GM12892 (cell line): Measurements from ENCODE around the gene HOXA4.

Source experiments
- DNase-seq: peaks from one replicate; pipeline ENCODE4 v3.0.0; 2011; ENCODE audit not compliant: insufficient read length
- FAIRE-seq: peaks from 2 replicates; lab custom pipeline; 2011; peaks lifted over from hg19 to GRCh38; lab: Jason Lieb, UNC
- POLR2A ChIP-seq: IDR thresholded peaks from 2 replicates; pipeline ENCODE4 v1.6.1; 2011; ENCODE audit warnings: low read depth, low read length, control low read depth
- POLR2AphosphoS5 ChIP-seq: IDR thresholded peaks from 2 replicates; pipeline ENCODE4 v1.6.1; 2011; ENCODE audit warnings: low read depth, low read length, control low read depth
- TAF1 ChIP-seq: IDR thresholded peaks from 2 replicates; pipeline ENCODE4 v1.6.1; 2011; ENCODE audit warnings: low read depth, mild to moderate bottlenecking, control low read depth, low read length, borderline replicate concordance

HOXA4 gene

DNA sequence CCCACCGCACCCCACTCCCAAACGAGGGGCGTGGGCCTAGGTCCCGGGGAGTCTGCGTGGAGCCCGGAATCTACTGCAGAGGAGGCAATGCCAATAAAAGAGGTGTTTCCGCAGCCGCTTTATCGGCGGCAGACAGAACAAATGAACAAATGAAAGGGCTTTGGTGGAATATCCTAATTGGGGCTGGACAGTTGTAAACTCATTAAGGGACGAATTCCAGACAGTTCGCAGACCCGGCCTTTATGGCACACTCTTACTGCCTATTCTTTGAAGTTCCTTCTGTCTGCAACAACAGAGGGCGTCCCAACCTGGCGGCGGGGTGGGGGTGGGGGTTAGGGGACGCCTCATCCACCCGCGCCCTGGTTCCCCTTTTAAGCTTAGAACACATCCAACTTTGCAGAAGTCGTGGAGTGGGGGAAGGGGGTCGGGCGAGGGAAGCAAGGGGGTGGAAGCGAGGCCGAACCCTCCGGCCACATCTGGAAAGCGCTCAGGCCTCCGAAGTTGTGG is 30.7 kb upstream of the HOXA4 start:
- FAIRE-seq: no peak
- TF ChIP-seq TAF1 (no peak), POLR2AphosphoS5 (no peak), POLR2A (no peak)
- DNase-seq: no peak

- peak; percentile 85 for FAIRE-seq
- TF ChIP-seq POLR2AphosphoS5: no peak
- no peak for TF ChIP-seq POLR2A
- TF ChIP-seq TAF1: no peak
- peak; percentile 87 for DNase-seq
These were observed 30.1 kb upstream of the HOXA4 start for GRCh38 chr7:27160546-27161213.

GRCh38 chr7:27160145-27160545 is 29.6 kb upstream of the HOXA4 start:
- no peak for FAIRE-seq
- TF ChIP-seq POLR2A (no peak), POLR2AphosphoS5 (no peak), TAF1 (no peak)
- no peak for DNase-seq

DNA sequence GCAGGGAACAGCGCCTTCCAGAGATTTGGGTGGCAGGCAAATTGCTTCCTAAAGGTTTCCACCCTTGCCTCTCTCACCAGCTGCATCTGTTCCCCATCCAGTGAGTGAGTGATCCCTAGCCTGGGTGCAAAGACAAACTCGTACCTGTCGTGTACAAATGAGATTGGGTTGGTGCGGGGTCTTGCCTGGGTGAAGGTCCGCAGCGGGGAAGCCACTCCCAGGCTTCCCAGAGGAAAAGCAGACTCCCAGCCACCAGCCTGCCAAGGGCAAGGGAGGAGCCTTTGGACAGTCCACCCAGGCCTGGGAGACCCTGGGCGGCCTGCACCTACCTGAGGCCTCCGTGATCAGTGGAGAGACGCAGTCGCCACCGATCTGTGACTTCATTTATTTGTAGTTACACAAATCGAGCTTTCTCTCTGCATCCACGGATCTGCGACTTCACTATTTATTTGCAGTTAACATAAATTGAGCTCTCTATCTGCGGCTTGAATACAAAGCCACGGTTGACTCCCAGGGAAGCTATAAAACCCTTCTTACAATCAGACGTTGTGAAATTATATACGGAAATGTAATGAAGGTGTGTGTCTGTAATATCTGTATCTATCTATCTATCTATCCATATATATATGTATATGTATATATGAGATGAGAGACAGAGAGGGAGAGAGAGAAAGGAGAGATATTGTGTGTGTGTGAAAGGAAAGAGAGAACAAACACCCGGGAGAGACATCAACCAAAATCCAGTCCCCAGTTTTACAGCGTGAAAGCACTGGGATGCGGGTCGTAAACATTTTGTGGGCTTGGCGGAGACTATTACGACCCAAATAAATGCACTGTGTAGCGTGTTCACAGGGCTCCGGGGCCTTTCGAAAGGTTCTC is 28.9 kb upstream of the HOXA4 start:
- no peak for FAIRE-seq

GRCh38 chr7:27158436-27159265 is 28.1 kb upstream of the HOXA4 start:
- no peak for FAIRE-seq
- DNase-seq: no peak
- TF ChIP-seq TAF1 (no peak), POLR2A (no peak), POLR2AphosphoS5 (no peak)

More for the DNA sequence above, 28.9 kb upstream of the HOXA4 start:
- DNase-seq: no peak
- TF ChIP-seq TAF1: no peak
- TF ChIP-seq POLR2A: no peak
- no peak for TF ChIP-seq POLR2AphosphoS5

DNA sequence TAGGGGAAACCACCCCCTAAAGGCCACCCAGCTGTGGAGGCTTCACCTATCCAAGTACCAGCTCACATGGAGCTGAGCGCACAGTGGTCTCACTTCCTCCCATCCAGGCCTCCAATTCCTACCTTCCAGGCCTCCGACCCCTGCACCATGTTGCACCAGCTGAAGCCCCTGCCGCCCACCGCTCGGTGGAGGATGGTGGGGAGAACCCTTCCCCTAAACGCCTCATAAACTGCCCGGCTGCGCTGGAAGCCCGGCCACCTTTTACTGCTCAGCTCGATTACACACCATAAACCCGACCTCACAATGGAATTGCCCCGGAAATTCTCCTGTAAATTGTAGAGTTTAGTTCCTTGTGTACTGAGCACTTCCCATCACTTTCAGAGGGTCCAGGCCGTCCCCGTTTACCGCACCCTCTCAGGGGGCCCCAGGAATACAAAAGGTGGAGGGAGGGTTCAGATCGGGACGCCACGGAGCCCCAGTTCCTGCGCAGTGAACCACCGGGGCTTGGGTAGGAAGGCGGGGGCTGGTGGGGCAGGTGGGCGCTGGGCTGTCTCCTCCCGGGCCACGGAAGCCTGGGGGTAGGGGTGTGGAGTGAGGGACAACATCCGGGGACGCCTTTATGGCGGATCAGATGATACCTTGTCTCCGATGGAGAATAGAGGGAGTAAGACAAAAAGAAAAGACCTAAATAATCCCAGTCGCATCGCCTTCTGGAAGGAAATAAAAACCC is 27.3 kb upstream of the HOXA4 start:
- TF ChIP-seq POLR2A (no peak), POLR2AphosphoS5 (no peak), TAF1 (no peak)
- no peak for FAIRE-seq
- DNase-seq: no peak

DNA sequence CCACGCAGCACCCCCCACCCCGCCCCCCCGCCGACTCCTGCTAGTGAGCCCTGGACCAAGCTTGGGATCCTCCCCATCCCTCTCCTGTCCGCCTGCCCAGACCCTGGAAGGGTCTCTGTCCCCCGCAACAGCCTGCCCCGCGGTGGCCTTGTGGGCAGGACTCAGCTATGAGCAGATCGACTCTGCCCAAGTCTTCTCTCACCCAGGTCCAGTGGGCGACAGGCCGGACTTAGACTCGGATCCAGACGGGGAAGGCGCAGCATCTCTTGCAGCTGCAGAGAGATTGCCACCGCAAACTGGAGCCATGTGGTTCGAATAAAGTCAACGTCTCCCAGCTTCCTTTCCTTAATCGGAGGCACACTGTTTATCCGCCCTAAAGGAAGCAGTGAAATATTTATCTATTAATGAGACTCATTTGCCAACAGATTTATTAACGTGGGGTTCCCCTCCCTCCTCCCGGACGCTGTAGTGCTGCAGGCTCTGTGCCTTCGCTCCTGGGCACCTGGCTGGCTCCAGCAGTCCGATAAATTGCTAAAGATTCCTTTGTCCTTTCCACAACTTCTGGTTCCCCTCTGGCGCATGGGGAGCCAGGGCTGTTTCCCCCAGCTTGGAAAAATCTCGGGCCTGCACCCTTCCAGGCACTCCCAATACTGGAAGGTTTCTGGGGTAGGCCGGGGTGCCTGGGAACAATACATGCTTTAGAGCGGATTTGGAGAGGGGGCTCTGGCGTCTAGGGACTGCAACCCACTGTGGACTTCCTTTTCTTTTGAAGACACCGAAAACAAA is 26.6 kb upstream of the HOXA4 start:
- FAIRE-seq (no peak), DNase-seq (no peak)
- TF ChIP-seq POLR2A (no peak), TAF1 (no peak), POLR2AphosphoS5 (no peak)

GRCh38 chr7:27156508-27156898 is 25.9 kb upstream of the HOXA4 start, which contains the start of gene HOXA7:
TSS of gene HOXA7 (minus strand) at chr7:27156675. CDS start at chr7:27156545, 130 bp downstream.
- TF ChIP-seq POLR2A: no peak
- no peak for TF ChIP-seq POLR2AphosphoS5
- TF ChIP-seq TAF1: no peak
- no peak for FAIRE-seq
- DNase-seq: no peak

GRCh38 chr7:27155816-27156507 is 25.4 kb upstream of the HOXA4 start:
- FAIRE-seq: no peak
- no peak for DNase-seq
- TF ChIP-seq POLR2A (no peak), POLR2AphosphoS5 (no peak)
